Endothelial cell of umbilical vein (primary cell): ENCODE results near the gene GANC. TPM values are rescaled to one million over a fixed set of nuclear protein-coding genes. Genes with fewer than 3 reads are reported as not detected.

Experiments used
- BruUV-seq: library from RNA; stranded (reverse); fragments of 400-500 nt; replicated peaks from 2 replicates; lab custom pipeline; 2021; lab: Mats Ljungman, UMichigan
- CTCF ChIA-PET: fragments of 300-600, 350-600 bp; sonication (Branson Sonifier 250); formaldehyde crosslinking; loops from one replicate; lab custom pipeline; 2021; ENCODE audit warnings: antibody characterized with exemption, inconsistent platforms; lab: Charles Lee
- POLR2A ChIA-PET: fragments of 300-600, 350-600 bp; sonication (Branson Sonifier 250); formaldehyde crosslinking; loops from one replicate; lab custom pipeline; 2021; ENCODE audit warnings: antibody characterized with exemption, inconsistent platforms; lab: Charles Lee
- DNase-seq: peaks from one replicate; pipeline ENCODE4 v3.0.0-alpha.2; 2011; ENCODE audit warnings: low read depth, low spot score
- FAIRE-seq: peaks from 2 replicates; lab custom pipeline; 2011; peaks lifted over from hg19 to GRCh38; lab: Jason Lieb, UNC
- H2AFZ ChIP-seq: 2 replicates; pipeline ENCODE4 v1.6.0; 2012; ENCODE audit warnings: low read depth, low read length, control low read depth, inconsistent platforms
- H3K27ac ChIP-seq: 2 replicates; pipeline ENCODE4 v1.5.1; 2011; ENCODE audit warnings: low read depth, mild to moderate bottlenecking, control low read depth, low read length, moderate library complexity; ENCODE audit not compliant: insufficient read depth
- H3K27me3 ChIP-seq, 2 experiments: 2 replicates each; pipeline versions ENCODE4 v1.6.0 to v1.6.1; 2011; ENCODE audit warnings: low read length in 2 of 2, mixed read lengths in 1 of 2; ENCODE audit not compliant: control insufficient read depth in 2 of 2, insufficient read depth in 2 of 2
- H3K36me3 ChIP-seq, 2 experiments: 2 replicates in 1 of 2; 3 replicates in 1 of 2; pipeline ENCODE4 v1.5.1; 2011; ENCODE audit warnings: low read length in 2 of 2, mild to moderate bottlenecking in 1 of 2, moderate library complexity in 1 of 2; ENCODE audit not compliant: control insufficient read depth in 2 of 2, insufficient read depth in 2 of 2; ENCODE audit errors: extremely low read depth in 1 of 2
- H3K4me1 ChIP-seq: 3 replicates; pipeline ENCODE4 v1.5.1; 2011; ENCODE audit warnings: mild to moderate bottlenecking, low read length; ENCODE audit not compliant: control insufficient read depth, insufficient read depth; ENCODE audit errors: extremely low read depth
- H3K4me2 ChIP-seq: 2 replicates; pipeline ENCODE4 v1.6.1; 2011; ENCODE audit warnings: low read length, control low read depth, mixed read lengths; ENCODE audit not compliant: insufficient read depth
- H3K4me3 ChIP-seq, 3 experiments: fragments of 200-600 bp in 1 of 3; sonication (generic), shearing (Covaris generic) in 1 of 3; replicated peaks in 1 of 3; 2 replicates each; pipeline ENCODE4 v1.5.1; 2011 to 2016; ENCODE audit warnings: control low read depth in 3 of 3, low read length in 3 of 3, mild to moderate bottlenecking in 2 of 3, inconsistent platforms in 1 of 3, low read depth in 1 of 3, moderate library complexity in 1 of 3; ENCODE audit not compliant: insufficient read depth in 1 of 3
- H3K79me2 ChIP-seq: 2 replicates; pipeline ENCODE4 v1.6.0; 2012; ENCODE audit warnings: low read length, inconsistent platforms; ENCODE audit not compliant: control insufficient read depth, insufficient read depth
- H3K9ac ChIP-seq: replicated peaks from 2 replicates; pipeline ENCODE3; 2011; ENCODE audit warnings: low read length, control low read depth; ENCODE audit not compliant: insufficient read depth; ENCODE audit errors: extremely low read depth
- H3K9me1 ChIP-seq: replicated peaks from 3 replicates; pipeline ENCODE4 v1.6.0; 2011; ENCODE audit warnings: mild to moderate bottlenecking, low read length; ENCODE audit not compliant: control insufficient read depth, insufficient read depth; ENCODE audit errors: extremely low read depth
- H3K9me3 ChIP-seq: replicated peaks from 2 replicates; pipeline ENCODE4 v1.5.1; 2012; ENCODE audit warnings: low read length, inconsistent platforms; ENCODE audit not compliant: control insufficient read depth, insufficient read depth
- H4K20me1 ChIP-seq: replicated peaks from 2 replicates; pipeline ENCODE3; 2011; ENCODE audit warnings: mild to moderate bottlenecking, low read length; ENCODE audit not compliant: control insufficient read depth, insufficient read depth; ENCODE audit errors: extremely low read depth
- EZH2 ChIP-seq: IDR thresholded peaks from 2 replicates; pipeline ENCODE4 v1.6.1; 2012; ENCODE audit warnings: borderline replicate concordance, low read depth, mild to moderate bottlenecking, moderate library complexity, low read length, inconsistent platforms; ENCODE audit not compliant: severe bottlenecking
- FOS ChIP-seq: IDR thresholded peaks from 2 replicates; pipeline ENCODE4 v1.6.1; 2011; ENCODE audit warnings: mild to moderate bottlenecking, low read length, moderate library complexity, borderline replicate concordance; ENCODE audit not compliant: insufficient read depth
- GATA2 ChIP-seq: IDR thresholded peaks from 2 replicates; pipeline ENCODE4 v1.7.0; 2011; ENCODE audit warnings: low read depth, mild to moderate bottlenecking, moderate library complexity, mixed read lengths, low read length; ENCODE audit not compliant: insufficient read length, insufficient read depth
- JUN ChIP-seq: IDR thresholded peaks from 2 replicates; pipeline ENCODE4 v1.6.1; 2011; ENCODE audit warnings: borderline replicate concordance, low read depth; ENCODE audit not compliant: insufficient read length, insufficient read depth
- MYC ChIP-seq: IDR thresholded peaks from one replicate; pipeline ENCODE4 v1.6.1; 2011; ENCODE audit warnings: mild to moderate bottlenecking, low read depth, low read length
- POLR2A ChIP-seq: IDR thresholded peaks from 2 replicates; pipeline ENCODE4 v1.6.1; 2012; ENCODE audit warnings: low read depth, mild to moderate bottlenecking, control low read depth, low read length
- POLR2AphosphoS5 ChIP-seq: IDR thresholded peaks from 2 replicates; pipeline ENCODE4 v1.6.1; 2012; ENCODE audit warnings: low read depth, mild to moderate bottlenecking, control low read depth, low read length, moderate library complexity; ENCODE audit not compliant: insufficient read depth
- dilution Hi-C: fragments of 300-500 bp; cut with MboI; formaldehyde crosslinking; loops from one replicate; pipeline ENCODE4 v1.15.0; 2019; ENCODE audit warnings: low sequenced_read_pairs; ENCODE audit not compliant: extremely low pct_ligation_motif_present
- intact Hi-C: fragments of 100-400 bp; cut with micrococcal nuclease; formaldehyde crosslinking; loops from one replicate; pipeline ENCODE4 v1.10.0; 2022
- polyA plus RNA-seq, 4 experiments: library from polyadenylated mRNA; depleted of rRNA in 3 of 4; stranded (reverse) in 3 of 4; unstranded in 1 of 4; fragments of >200 nt; gene quantifications; 2 replicates each; pipeline versions ENCODE4 v1.2.1 to v1.2.3, GENCODE V29; 2011 to 2012; ENCODE audit warnings: missing spikeins in 1 of 4
- total RNA-seq: library from RNA; stranded (reverse); gene quantifications from 2 replicates; pipeline ENCODE4 v1.2.3, GENCODE V29; 2021
- TF ChIP-seq, protein P1 (sequence below), 2 donors: IDR thresholded peaks; 1 replicate in 1 of 2; 2 replicates in 1 of 2; pipeline ENCODE4 v1.5.1; 2011; ENCODE audit warnings: low read length in 2 of 2, mild to moderate bottlenecking in 2 of 2, moderate library complexity in 2 of 2, control low read depth in 1 of 2, inconsistent platforms in 1 of 2, low read depth in 1 of 2; ENCODE audit not compliant: insufficient read depth in 1 of 2; ENCODE audit errors: extremely low read depth in 1 of 2
- TF ChIP-seq, protein P2 (sequence below): IDR thresholded peaks from 2 replicates; pipeline ENCODE4 v1.6.1; 2011; ENCODE audit not compliant: insufficient read depth, insufficient read length

GANC gene
- total and polyA plus RNA-seq, 2 donors (not counting 3 experiments of a cell fraction or from before 2014, with no cell fraction given), result 8.5 to 17.8 TPM

DNA sequence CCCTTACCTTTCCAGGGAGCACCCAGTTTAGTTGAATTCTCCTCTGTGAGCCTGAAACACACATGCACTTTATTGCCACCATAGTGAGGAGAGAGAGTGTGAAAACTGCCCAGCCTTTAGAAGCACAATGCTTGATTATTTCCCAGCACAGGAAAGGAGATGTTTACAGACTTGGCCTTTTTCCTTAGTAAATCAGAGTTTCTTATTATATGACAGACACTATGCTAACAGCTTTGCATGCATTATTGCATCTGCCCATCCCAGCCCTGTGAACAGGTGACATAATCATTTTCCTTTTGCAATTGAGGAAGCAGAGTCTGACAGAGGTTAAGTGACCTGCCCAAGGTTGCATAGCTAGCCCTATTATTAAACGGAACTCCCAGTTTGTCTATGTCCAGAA, 122.8 kb downstream of the GANC start:
- intact Hi-C loops, result no loop called here
- Histone ChIP-seq H3K27ac (no peak overlapping the region), H4K20me1 (no peaks in the 10 kb centered on the region), H3K9ac (no peak overlapping the region), H3K36me3 (no peaks in the 10 kb centered on the region), H2AFZ (no peak overlapping the region), H3K9me1 (no peaks in the 10 kb centered on the region), H3K27me3 (no peaks in the 10 kb centered on the region), H3K79me2 (no peaks in the 10 kb centered on the region), H3K4me1 (no peaks in the 10 kb centered on the region), H3K4me2 (no peak overlapping the region), H3K4me3 (no peak overlapping the region), H3K9me3 (no peaks in the 10 kb centered on the region)
- POLR2A ChIA-PET, result no interaction called here
- dilution Hi-C loops, result no loop called here
- no peak for TF ChIP-seq FOS
- TF ChIP-seq EZH2, result no peak
- TF ChIP-seq, protein P1, sequence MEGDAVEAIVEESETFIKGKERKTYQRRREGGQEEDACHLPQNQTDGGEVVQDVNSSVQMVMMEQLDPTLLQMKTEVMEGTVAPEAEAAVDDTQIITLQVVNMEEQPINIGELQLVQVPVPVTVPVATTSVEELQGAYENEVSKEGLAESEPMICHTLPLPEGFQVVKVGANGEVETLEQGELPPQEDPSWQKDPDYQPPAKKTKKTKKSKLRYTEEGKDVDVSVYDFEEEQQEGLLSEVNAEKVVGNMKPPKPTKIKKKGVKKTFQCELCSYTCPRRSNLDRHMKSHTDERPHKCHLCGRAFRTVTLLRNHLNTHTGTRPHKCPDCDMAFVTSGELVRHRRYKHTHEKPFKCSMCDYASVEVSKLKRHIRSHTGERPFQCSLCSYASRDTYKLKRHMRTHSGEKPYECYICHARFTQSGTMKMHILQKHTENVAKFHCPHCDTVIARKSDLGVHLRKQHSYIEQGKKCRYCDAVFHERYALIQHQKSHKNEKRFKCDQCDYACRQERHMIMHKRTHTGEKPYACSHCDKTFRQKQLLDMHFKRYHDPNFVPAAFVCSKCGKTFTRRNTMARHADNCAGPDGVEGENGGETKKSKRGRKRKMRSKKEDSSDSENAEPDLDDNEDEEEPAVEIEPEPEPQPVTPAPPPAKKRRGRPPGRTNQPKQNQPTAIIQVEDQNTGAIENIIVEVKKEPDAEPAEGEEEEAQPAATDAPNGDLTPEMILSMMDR (IDR thresholded peaks at IDR 0.05; ENCODE audit: extremely low read depth in 1 of 2, insufficient read depth in 1 of 2, low read depth in 1 of 2, low read length in 2 of 2), result no peak
- no peak for TF ChIP-seq POLR2A
- TF ChIP-seq POLR2AphosphoS5, result no peak
- TF ChIP-seq, protein P2, sequence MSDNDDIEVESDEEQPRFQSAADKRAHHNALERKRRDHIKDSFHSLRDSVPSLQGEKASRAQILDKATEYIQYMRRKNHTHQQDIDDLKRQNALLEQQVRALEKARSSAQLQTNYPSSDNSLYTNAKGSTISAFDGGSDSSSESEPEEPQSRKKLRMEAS, result no peak
- no peak for TF ChIP-seq JUN
- no peak for TF ChIP-seq MYC
- no peak for TF ChIP-seq GATA2
- DNase-seq, result no peak
- CTCF ChIA-PET, result interaction anchor here (0.7 to 1.6 kb wide), 2 partner anchors 11 to 68 kb away, joined by 3 read pairs; no protein-coding TSS in a partner anchor
- no peak for FAIRE-seq
- no TSS peak for BruUV-seq
